GF-D8 (cell line): ENCODE data around the gene SEC61A1.

Experiments used
- DNase-seq: peaks from one replicate; lab custom pipeline; 2025; lab: John Stamatoyannopoulos, UW

The SEC61A1 gene

GRCh38 chr3:128078322-128078721 is 26.1 kb downstream of the SEC61A1 start:
- DNase-seq: no peak

- no peak for DNase-seq
These were observed 26.6 kb downstream of the SEC61A1 start for GRCh38 chr3:128078875-128079274.

GRCh38 chr3:128079823-128080222 is 27.6 kb downstream of the SEC61A1 start:
- no peak for DNase-seq

- DNase-seq: no peak
These were observed 28.3 kb downstream of the SEC61A1 start for GRCh38 chr3:128080323-128081080.

- no peak for DNase-seq
These were observed 29.0 kb downstream of the SEC61A1 start for GRCh38 chr3:128081226-128081625.

- no peak for DNase-seq
These were observed 29.6 kb downstream of the SEC61A1 start for GRCh38 chr3:128081846-128082245.

- no peak for DNase-seq
These were observed 30.3 kb downstream of the SEC61A1 start for GRCh38 chr3:128082546-128082945.

- DNase-seq: no peak
These were observed 31.2 kb downstream of the SEC61A1 start for GRCh38 chr3:128083396-128083795.

- no peak for DNase-seq
These were observed 31.9 kb downstream of the SEC61A1 start for GRCh38 chr3:128083980-128084674.

GRCh38 chr3:128084675-128085021 is 32.4 kb downstream of the SEC61A1 start:
- DNase-seq: no peak

GRCh38 chr3:128089135-128089534 is 36.9 kb downstream of the SEC61A1 start:
- DNase-seq: no peak

- DNase-seq: no peak
These were observed 39.3 kb downstream of the SEC61A1 start for GRCh38 chr3:128091586-128091985.

- DNase-seq: no peak
These were observed 42.3 kb downstream of the SEC61A1 start for GRCh38 chr3:128094295-128095151.

GRCh38 chr3:128095222-128095703 is 43.0 kb downstream of the SEC61A1 start:
- peak; percentile 18 for DNase-seq

- DNase-seq: no peak
These were observed 46.0 kb downstream of the SEC61A1 start for GRCh38 chr3:128098234-128098633.

GRCh38 chr3:128100161-128100560 is 47.9 kb downstream of the SEC61A1 start:
- DNase-seq: no peak

GRCh38 chr3:128100638-128101037 is 48.4 kb downstream of the SEC61A1 start:
- no peak for DNase-seq

- no peak for DNase-seq
These were observed 51.0 kb downstream of the SEC61A1 start for GRCh38 chr3:128103136-128103676.

- DNase-seq: no peak
These were observed 55.6 kb downstream of the SEC61A1 start for GRCh38 chr3:128107834-128108233.

GRCh38 chr3:128111147-128111546 is 58.9 kb downstream of the SEC61A1 start:
- DNase-seq: no peak

- no peak for DNase-seq
These were observed 60.2 kb downstream of the SEC61A1 start for GRCh38 chr3:128112357-128112968.
